Activated naive CD4-positive, alpha-beta T cell treated with anti-CD3 and anti-CD28 coated beads, Interleukin-2, amount 10 ng/mL, durations not matched to agents 7 days and 5 days (primary cell): Measurements from ENCODE around the gene ELMOD3.
A peak's percentile ranks its signal among the peaks of the same experiment; 100 is the strongest.
"Not testable (repeated sequence)": the region's sequence is repeated elsewhere in the genome, so short reads cannot be mapped to it uniquely, and the experiment has no call there.

Experiments
- CTCF ChIA-PET: fragments of 350-600 bp; sonication (Branson Sonifier 250); formaldehyde crosslinking; loops from one replicate; lab custom pipeline; 2021; ENCODE audit warnings: antibody characterized with exemption; lab: Charles Lee
- DNase-seq: peaks from one replicate; pipeline ENCODE4 v3.0.0-alpha.2; 2020
- H3K27ac Mint-ChIP-seq: one replicate; pipeline ENCODE4 v1.8.0; 2021; ENCODE audit warnings: mild to moderate bottlenecking, moderate library complexity, mixed read lengths
- H3K27me3 Mint-ChIP-seq: one replicate; pipeline ENCODE4 v1.8.0; 2021; ENCODE audit warnings: mild to moderate bottlenecking, mixed read lengths
- H3K36me3 Mint-ChIP-seq: one replicate; pipeline ENCODE4 v1.8.0; 2021; ENCODE audit warnings: mixed read lengths
- H3K4me1 Mint-ChIP-seq: one replicate; pipeline ENCODE4 v1.8.0; 2021; ENCODE audit warnings: mixed read lengths
- H3K4me3 Mint-ChIP-seq: one replicate; pipeline ENCODE4 v1.8.0; 2021; ENCODE audit warnings: mild to moderate bottlenecking, moderate library complexity, mixed read lengths
- H3K9me3 Mint-ChIP-seq: one replicate; pipeline ENCODE4 v1.8.0; 2021; ENCODE audit warnings: mixed read lengths

The ELMOD3 gene

GRCh38 chr2:85323988-85324367 lies 30.6 kb upstream of the ELMOD3 start:
- not testable (repeated sequence) for H3K27me3 Mint-ChIP-seq, H3K9me3 Mint-ChIP-seq, DNase-seq
- peak overlapping the region; percentile 100 for H3K4me3 Mint-ChIP-seq
- peaks cover 71% of the 10 kb centered on the region for H3K4me1 Mint-ChIP-seq
- CTCF ChIA-PET = interaction anchor here (0.6 to 1.3 kb wide), 3 partner anchors 24 to 228 kb away, joined by 3 to 4 read pairs (median 3); no protein-coding TSS in a partner anchor
- H3K27ac Mint-ChIP-seq = peak overlapping the region; percentile 99
- H3K36me3 Mint-ChIP-seq = peaks cover 82% of the 10 kb centered on the region

- Mint-ChIP-seq H3K36me3 (peaks cover 77% of the 10 kb centered on the region), H3K27me3 (peaks cover 8% of the 10 kb centered on the region), H3K27ac (peak overlapping the region; percentile 99), H3K4me1 (peaks cover 67% of the 10 kb centered on the region), H3K9me3 (no peaks in the 10 kb centered on the region), H3K4me3 (peak overlapping the region; percentile 100)
- CTCF ChIA-PET = interaction anchor here (0.7 to 1.3 kb wide), 4 partner anchors 16 to 227 kb away, joined by 3 to 4 read pairs (median 3); no protein-coding TSS in a partner anchor
- DNase-seq = no peak
Observed at GRCh38 chr2:85324639-85325465, 29.7 kb upstream of the ELMOD3 start.

- DNase-seq = no peak
- Mint-ChIP-seq H3K4me3 (peak overlapping the region; percentile 100), H3K36me3 (peaks cover 71% of the 10 kb centered on the region), H3K9me3 (no peaks in the 10 kb centered on the region), H3K4me1 (peaks cover 62% of the 10 kb centered on the region), H3K27ac (peak overlapping the region; percentile 99), H3K27me3 (peaks cover 10% of the 10 kb centered on the region)
- CTCF ChIA-PET = interaction anchor here (1.0 to 1.2 kb wide), 2 partner anchors 16 to 21 kb away, joined by 3 read pairs; no protein-coding TSS in a partner anchor
Observed at GRCh38 chr2:85325466-85325811, 29.1 kb upstream of the ELMOD3 start.

- Mint-ChIP-seq H3K9me3 (no peaks in the 10 kb centered on the region), H3K4me3 (peak overlapping the region; percentile 100), H3K27me3 (peaks cover 10% of the 10 kb centered on the region), H3K36me3 (peaks cover 59% of the 10 kb centered on the region), H3K27ac (peak overlapping the region; percentile 99), H3K4me1 (peaks cover 50% of the 10 kb centered on the region)
- DNase-seq = peak; percentile 71
- CTCF ChIA-PET = interaction anchor here (0.9 to 1.7 kb wide), 4 partner anchors 26 to 225 kb away, joined by 3 to 5 read pairs (median 4); partner anchors contain the start of genes ELMOD3 and RETSAT
Observed at GRCh38 chr2:85326406-85327159, 28.0 kb upstream of the ELMOD3 start.

- Mint-ChIP-seq H3K27me3 (peaks cover 10% of the 10 kb centered on the region), H3K9me3 (no peaks in the 10 kb centered on the region), H3K27ac (peak overlapping the region; percentile 99), H3K4me1 (peaks cover 44% of the 10 kb centered on the region), H3K36me3 (peaks cover 52% of the 10 kb centered on the region), H3K4me3 (peak overlapping the region; percentile 100)
- CTCF ChIA-PET = interaction anchor here (0.9 to 1.7 kb wide), 4 partner anchors 26 to 225 kb away, joined by 3 to 5 read pairs (median 4); partner anchors contain the start of genes ELMOD3 and RETSAT
- peak; percentile 76 for DNase-seq
Observed at GRCh38 chr2:85327160-85327821, 27.3 kb upstream of the ELMOD3 start.

- H3K27me3 Mint-ChIP-seq = peaks cover 10% of the 10 kb centered on the region
- peaks cover 36% of the 10 kb centered on the region for H3K4me1 Mint-ChIP-seq
- CTCF ChIA-PET = interaction anchor here (1.7 kb wide), 1 partner anchor 224 kb away, joined by 4 read pairs; no protein-coding TSS in a partner anchor
- H3K36me3 Mint-ChIP-seq = peaks cover 45% of the 10 kb centered on the region
- peak within 1 kb of the TSS; percentile 100 for H3K4me3 Mint-ChIP-seq
- H3K27ac Mint-ChIP-seq = peak within 1 kb of the TSS; percentile 99
- peak; percentile 95 for DNase-seq
- no peaks in the 10 kb centered on the region for H3K9me3 Mint-ChIP-seq
Observed at GRCh38 chr2:85327822-85328617, 26.5 kb upstream of the ELMOD3 start, which contains the start of gene TGOLN2. TSS of gene TGOLN2 (minus strand) at chr2:85327989. CDS start at chr2:85327962, 27 bp downstream.

- Mint-ChIP-seq H3K36me3 (peaks cover 33% of the 10 kb centered on the region), H3K4me1 (peaks cover 25% of the 10 kb centered on the region), H3K4me3 (peak overlapping the region; percentile 10), H3K9me3 (no peaks in the 10 kb centered on the region), H3K27me3 (peaks cover 10% of the 10 kb centered on the region), H3K27ac (no peak overlapping the region)
- CTCF ChIA-PET = no interaction called here
- no peak for DNase-seq
Observed at GRCh38 chr2:85329181-85329651, 25.4 kb upstream of the ELMOD3 start.

- H3K27ac Mint-ChIP-seq, H3K9me3 Mint-ChIP-seq, CTCF ChIA-PET, DNase-seq, H3K27me3 Mint-ChIP-seq: not testable (repeated sequence)
- H3K4me3 Mint-ChIP-seq = peak overlapping the region; percentile 10
- H3K36me3 Mint-ChIP-seq = peaks cover 28% of the 10 kb centered on the region
- H3K4me1 Mint-ChIP-seq = peaks cover 20% of the 10 kb centered on the region
Observed at GRCh38 chr2:85329701-85330100, 24.9 kb upstream of the ELMOD3 start.

GRCh38 chr2:85330839-85331636 lies 23.5 kb upstream of the ELMOD3 start:
- Mint-ChIP-seq H3K4me1 (peaks cover 11% of the 10 kb centered on the region), H3K27ac (no peak overlapping the region), H3K27me3 (peaks cover 10% of the 10 kb centered on the region), H3K4me3 (no peak overlapping the region), H3K36me3 (peaks cover 15% of the 10 kb centered on the region), H3K9me3 (no peaks in the 10 kb centered on the region)
- DNase-seq = no peak
- CTCF ChIA-PET = no interaction called here

GRCh38 chr2:85333877-85334276 lies 20.7 kb upstream of the ELMOD3 start:
- H3K4me3 Mint-ChIP-seq = not testable (repeated sequence)

GRCh38 chr2:85334928-85335327 lies 19.6 kb upstream of the ELMOD3 start:
- Mint-ChIP-seq H3K27ac (no peak overlapping the region), H3K4me1 (no peaks in the 10 kb centered on the region), H3K9me3 (no peaks in the 10 kb centered on the region), H3K4me3 (no peak overlapping the region), H3K36me3 (no peaks in the 10 kb centered on the region), H3K27me3 (peaks cover 37% of the 10 kb centered on the region)
- CTCF ChIA-PET = no interaction called here
- no peak for DNase-seq

More at GRCh38 chr2:85333877-85334276, 20.7 kb upstream of the ELMOD3 start:
- DNase-seq, H3K36me3 Mint-ChIP-seq, H3K9me3 Mint-ChIP-seq, H3K4me1 Mint-ChIP-seq, H3K27ac Mint-ChIP-seq: not testable (repeated sequence)
- peaks cover 31% of the 10 kb centered on the region for H3K27me3 Mint-ChIP-seq
- CTCF ChIA-PET = interaction anchor here (0.9 kb wide), 1 partner anchor 12 kb away, joined by 3 read pairs; no protein-coding TSS in a partner anchor

- no peak overlapping the region for H3K4me3 Mint-ChIP-seq
- peaks cover 15% of the 10 kb centered on the region for H3K36me3 Mint-ChIP-seq
- CTCF ChIA-PET = no interaction called here
- H3K9me3 Mint-ChIP-seq = no peaks in the 10 kb centered on the region
- no peak for DNase-seq
- H3K27ac Mint-ChIP-seq = peak overlapping the region; percentile 19
- H3K4me1 Mint-ChIP-seq = no peaks in the 10 kb centered on the region
- H3K27me3 Mint-ChIP-seq = peaks cover 43% of the 10 kb centered on the region
Observed at GRCh38 chr2:85340034-85340892, 14.3 kb upstream of the ELMOD3 start.
